M059J (cell line): ENCODE measurements around the gene LHPP. TPM values are rescaled to one million over a fixed set of nuclear protein-coding genes. Genes with fewer than 3 reads are reported as not detected.

Experiments
- DNase-seq: peaks from one replicate; pipeline ENCODE4 v3.0.0-alpha.2; 2012; ENCODE audit warnings: low read depth
- total RNA-seq: library from RNA; depleted of rRNA; stranded (reverse); fragments of >200 nt; shearing (Covaris generic); gene quantifications from 2 replicates; pipeline ENCODE4 v1.2.3, GENCODE V29; 2014

The LHPP gene
- total RNA-seq, 1 experiment from 2014 or later: 17.3 TPM

DNA sequence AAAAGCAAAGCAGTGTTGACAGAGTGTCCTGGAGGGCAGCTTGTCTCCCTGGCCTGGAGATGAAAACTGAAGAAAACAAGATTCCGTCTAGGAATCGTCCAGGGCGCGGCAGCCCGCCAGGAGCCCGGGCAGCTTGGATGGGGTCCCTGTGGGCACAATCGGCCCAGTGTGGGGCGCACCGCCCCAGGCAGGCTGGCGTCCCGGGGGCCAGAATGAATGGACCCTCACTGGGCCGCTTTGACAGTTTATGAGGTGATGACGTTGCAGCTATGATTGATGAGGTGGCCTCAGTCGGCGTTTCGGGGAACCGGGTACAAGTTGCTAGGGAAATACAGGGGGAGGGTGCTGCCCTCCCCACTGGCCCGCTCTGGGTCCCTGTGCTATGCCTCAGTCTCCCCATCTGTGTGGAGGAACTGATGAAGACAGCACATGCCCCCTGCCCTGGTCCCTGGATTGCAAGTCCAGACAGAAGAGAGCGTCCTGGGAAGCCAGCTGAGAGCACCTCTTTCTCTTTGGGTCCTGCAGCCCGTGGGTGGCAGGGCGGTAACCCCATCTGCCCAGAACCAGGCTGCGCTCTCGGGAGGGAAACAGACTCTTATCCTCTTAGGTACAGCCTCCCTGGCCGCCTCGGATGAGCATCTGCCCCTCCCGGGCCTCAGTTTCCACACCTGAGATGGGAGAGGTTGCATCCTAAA is 131.3 kb downstream of the LHPP start:
- no peak for DNase-seq

GRCh38 chr10:124593431-124593985 is 131.9 kb downstream of the LHPP start:
- DNase-seq: no peak

DNA sequence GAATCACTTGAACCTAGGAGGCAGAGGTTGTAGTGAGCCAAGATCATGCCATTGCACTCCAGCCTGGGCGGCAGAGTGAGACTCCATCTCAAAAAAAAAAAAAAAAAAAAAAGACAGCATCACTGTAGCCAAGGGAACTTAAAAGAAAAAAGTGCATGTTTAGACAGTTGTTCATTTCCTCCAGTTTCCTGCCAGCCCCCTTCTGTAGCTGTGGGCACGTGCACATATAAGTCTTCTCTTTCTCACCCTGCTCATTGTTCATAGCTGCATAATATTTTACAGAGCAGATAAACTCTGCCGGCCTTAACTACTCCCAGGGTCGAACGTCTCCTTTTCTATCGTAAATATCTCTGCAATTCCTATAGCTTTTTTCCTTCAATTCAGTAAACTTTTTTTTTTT is 132.6 kb downstream of the LHPP start:
- DNase-seq: no peak

DNA sequence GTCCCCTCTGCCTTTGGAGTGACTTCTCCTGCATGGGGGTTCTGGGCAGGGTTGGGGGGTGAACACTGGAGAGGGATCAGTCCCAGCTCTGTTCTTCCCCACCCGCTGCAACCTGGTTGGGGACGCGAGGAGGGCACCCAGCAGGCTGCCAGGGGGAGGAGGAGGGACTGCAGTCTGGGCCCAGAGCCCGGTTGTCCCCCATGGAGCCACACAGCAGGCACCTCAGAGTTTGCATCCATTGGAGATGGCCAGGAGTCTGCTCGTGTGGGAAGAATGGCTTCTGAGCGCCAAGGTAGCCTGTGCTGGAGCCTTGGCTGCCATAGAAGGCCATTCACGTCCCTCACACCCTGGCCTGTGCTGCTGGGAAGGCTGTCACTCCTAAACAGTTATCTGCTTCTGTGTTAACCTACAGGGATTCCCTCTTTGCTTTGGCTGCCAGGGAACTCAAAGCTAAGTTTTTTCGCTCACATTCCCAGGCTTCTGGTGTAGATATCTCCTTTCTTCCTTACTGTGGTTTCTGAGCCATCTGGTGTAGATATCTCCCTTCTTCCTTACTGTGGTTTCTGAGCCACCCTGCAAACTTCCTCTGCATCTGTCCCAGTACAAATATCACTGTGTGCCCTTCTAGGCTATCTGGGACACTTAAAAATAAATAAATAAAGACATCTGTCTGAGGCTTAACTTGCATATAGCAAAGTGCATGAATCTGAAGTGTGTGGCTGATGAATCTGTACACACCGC is 133.7 kb downstream of the LHPP start:
- DNase-seq: no peak

DNA sequence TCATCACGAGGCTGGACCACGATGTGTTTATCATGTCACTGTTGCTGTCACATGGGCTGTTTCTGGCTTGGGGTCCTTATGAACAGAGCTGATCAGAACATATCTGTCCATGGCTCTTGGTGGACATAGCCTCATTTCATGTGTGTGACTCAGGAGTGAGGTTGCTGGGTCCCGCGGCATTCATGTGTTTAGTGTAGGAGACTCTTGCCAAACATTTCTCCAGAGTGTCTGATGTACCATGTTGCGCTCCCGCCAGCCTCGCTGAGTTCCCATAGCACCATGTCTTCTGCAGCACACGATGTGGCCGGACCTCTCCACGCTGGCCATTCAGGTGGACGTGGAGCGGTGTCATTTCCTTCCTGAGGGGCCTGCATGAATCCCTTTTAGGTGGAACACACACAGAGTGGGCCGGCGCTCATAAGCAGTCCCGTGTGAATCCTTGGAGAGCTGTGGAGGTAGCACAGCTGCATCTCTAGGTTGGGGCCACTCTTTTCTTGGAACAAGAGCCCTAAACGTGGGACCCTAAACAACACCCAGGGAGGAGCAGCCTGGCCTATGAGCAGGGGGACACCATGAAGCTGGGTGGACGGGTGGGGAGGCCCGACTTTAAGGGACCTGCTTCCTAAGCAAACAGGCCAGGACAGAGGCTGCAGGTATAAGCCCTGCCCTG is 134.6 kb downstream of the LHPP start:
- no peak for DNase-seq

DNA sequence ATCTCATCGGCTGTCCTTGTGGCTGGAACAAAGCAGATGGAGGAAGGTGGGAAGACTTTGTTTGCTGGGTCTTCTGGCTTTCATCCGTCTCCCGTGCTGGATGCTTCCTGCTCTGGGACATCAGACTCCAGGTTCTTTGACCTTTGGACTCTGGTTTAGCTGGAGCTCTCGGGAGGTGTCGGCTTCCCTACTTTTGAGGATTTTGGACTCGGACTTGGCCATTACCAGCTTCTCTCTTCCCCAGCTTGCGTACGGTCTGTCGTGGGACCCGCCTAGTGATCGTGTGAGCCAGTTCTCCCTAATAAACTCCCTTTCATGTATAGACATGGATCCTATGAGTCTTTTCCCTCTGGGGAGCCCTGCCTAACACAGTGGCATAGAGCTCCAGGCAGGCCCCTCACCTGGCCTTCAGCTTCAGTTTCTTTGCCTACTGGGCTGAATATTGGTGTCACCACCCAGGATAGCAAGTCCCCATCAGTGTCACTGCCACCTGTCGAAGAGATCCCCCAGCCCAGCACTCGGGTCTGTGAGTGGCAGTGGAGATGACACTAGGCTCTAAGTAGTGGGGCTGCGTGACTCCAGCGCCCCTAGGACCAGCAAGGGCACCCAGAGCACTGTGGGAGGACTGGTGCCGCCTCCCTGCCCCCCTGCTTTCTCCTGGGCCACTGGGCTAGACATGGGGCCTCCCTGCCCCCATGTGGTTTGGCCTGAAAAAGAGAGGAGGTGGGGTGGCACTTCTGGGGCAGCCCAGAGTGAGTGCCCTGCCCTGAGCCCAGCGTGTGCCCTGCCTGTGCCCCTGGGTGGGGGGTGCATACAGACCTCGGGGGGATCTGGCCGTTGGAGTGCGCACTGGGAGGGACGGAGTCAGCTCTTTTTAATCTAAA is 135.6 kb downstream of the LHPP start:
- no peak for DNase-seq

DNA sequence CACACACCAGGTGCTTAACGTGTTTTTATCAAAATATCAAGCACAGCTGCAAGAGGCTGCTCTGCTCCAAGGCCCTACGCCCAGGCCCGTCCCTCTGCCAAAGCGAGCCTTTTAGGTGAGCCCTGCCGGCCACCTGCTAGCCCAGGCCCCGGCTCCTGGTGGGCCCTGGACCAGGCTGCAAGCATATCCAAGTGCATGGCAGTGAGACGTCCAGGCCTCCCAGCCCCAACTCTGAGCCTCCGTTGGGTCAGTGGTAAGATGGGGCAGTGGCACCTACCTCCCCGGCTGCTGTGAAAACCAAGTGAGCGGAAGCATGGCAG is 136.2 kb downstream of the LHPP start:
- DNase-seq: no peak

GRCh38 chr10:124598196-124598595 is 136.6 kb downstream of the LHPP start:
- no peak for DNase-seq

- DNase-seq: no peak
Measured at GRCh38 chr10:124598773-124599587, 137.4 kb downstream of the LHPP start.

DNA sequence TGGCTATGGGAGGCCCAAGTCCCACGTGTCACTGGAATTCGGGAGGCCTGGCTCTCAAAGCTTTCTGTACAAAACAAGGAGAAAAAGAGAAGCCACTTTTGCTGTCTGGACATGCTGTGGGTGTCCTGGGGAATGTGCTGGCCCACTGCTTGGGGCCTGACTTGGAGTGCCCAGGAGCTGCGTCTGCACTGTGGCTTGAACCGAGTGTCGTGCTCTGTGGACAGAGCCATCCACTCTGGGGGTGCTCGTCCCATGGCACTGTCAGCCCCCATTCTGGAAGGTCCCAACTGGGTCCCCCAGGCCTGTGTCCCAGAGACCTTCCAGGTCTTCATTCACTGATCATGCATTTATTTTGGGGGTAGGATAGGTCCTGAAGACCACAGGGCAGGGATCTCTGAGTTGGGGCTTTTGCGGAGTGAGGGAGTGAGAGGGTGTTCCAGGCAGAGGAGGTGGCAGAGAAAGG is 138.0 kb downstream of the LHPP start:
- DNase-seq: no peak

DNA sequence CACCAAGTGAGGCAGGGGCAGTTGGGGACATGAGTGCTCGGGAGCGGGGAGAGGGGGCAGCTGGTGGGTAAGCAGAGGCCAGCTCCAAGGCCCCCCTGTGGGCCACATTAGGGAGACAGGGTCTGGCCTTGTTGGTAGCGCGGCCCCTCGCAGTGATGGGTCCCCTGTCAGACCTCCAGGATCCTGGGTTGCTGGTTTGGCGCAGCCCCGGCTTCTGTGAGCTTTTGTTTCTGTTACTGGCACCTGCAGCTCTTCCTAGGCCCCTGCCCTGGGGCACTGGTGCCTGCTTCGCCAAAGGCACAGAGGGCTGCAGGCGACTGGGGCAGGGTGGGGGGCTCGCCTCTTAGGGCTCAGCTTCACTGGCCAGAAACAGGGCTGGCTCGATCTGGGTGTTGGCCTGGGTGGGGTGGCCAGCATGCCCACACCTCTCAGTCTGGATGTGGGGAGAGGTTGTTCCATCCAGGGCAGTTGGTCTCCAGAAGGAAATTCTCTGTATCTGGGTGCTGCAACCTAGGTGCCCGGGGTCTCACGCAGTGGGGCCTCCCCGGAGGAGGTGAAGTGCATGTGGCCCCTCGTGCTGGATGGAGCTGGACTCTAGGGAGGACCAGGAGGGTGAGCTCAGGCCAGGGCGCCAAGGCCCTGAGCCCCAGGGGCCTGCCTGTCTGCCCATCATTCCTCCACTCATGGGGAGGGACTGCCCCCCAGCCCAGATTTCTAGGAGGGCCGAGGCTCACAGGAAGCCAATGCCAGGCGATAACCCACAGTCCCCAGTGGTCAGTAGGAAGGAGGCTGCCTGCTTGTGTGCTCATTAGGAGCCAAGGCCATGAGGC is 138.6 kb downstream of the LHPP start:
- no peak for DNase-seq

GRCh38 chr10:124601016-124601415 is 139.4 kb downstream of the LHPP start:
- DNase-seq: no peak

DNA sequence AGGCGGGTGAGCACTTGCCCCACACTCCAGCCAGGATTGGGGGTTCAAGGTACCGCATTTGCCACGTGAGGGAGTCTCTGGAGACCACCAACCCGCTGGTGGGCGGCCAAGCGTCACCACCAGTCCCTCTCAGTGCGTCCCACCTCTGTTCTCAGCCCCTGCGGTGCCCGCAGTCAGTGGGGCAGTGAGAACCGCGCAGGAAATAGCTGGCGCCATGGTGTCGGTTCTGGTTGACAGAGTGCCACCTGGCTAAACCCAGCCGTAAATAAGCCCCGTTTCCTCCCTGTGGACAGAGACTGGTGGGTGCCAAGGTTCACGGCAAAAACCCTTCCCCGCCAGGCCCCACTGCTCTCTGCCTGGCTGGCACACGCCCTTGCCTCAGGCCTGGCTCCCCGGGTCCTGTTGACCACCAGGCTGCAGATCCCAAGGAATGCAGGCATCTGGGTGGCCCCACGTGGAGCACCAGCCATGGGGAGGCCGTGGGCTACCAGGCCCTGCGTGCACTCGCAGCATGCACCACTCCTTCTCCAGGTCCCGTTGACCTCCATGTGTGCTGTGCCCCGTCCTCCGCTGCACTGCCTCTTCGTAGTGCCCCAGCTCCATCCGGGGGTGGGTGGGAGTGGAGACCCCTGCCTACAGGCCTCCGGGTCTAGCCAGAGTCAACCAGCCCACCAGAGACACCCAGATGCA is 140.0 kb downstream of the LHPP start:
- no peak for DNase-seq

- no peak for DNase-seq
Measured at GRCh38 chr10:124602121-124602561, 140.5 kb downstream of the LHPP start.

- no peak for DNase-seq
Measured at GRCh38 chr10:124602646-124603365, 141.2 kb downstream of the LHPP start.

- no peak for DNase-seq
Measured at GRCh38 chr10:124603376-124604213, 142.0 kb downstream of the LHPP start.

GRCh38 chr10:124604214-124605000 is 142.8 kb downstream of the LHPP start:
- no peak for DNase-seq
